HG03039 (cell line): ENCODE results near the gene GRAP2.
"Not testable (repeated sequence)": the region's sequence is repeated elsewhere in the genome, so short reads cannot be mapped to it uniquely, and the experiment has no call there.

Source experiments
- ATAC-seq: cut with Tn5 transposase; IDR thresholded peaks from one replicate; pipeline ENCODE4 v1.9.1; 2021; ENCODE audit warnings: mild to moderate bottlenecking, moderate library complexity; ENCODE audit not compliant: unreplicated experiment

The GRAP2 gene

DNA sequence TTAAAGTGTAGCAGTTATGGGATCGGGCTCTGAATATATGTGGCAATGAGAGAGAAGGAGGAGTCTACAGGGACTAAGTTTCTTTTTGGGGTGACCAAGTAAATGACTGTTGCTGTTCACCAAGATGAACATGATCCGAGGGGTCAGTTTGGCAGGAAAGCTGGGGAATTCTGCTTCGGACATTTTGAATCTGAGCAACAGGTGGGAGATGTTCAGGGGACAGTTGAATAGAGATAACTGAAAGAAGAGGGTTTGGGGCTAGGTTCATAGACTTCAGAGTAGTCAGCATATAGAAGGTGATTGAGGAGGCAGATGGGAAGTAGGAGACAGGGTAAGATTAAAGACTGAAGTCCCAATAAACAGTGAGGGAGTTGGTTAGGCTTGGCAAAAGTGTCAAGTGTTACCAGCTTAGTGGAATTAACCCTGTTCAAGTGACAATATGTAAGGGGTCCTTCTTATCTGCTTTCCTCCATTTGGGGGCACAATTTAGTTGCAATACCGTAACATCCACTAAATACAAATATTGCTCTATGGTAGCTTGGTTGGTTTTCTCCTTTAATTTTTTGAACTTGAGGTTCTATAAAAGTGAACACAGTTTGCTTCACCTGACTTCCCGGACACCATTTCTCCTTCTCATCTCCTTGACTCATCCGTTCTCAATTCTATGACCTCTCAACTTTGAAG lies 4.4 kb upstream of the GRAP2 start:
- ATAC-seq = no peak

DNA sequence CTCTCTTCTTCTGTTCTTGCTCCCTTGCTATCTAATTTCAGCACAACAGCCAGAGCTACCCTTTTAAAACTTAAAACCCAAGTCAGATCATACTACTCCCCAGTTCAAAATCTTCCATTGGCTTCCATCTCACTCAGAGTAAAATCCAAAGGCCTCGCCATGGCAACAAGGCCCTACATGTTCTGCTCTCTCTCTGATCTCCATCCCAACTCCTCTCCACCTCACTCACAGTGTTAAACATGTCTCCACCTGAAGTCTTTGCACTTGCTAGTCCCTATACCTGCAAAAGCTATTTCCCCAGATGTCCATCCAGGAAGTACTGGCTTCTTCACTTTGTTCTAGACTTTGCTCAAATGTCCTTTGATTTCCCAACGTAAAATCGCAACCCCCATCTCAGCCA lies 3.0 kb upstream of the GRAP2 start:
- no peak for ATAC-seq

DNA sequence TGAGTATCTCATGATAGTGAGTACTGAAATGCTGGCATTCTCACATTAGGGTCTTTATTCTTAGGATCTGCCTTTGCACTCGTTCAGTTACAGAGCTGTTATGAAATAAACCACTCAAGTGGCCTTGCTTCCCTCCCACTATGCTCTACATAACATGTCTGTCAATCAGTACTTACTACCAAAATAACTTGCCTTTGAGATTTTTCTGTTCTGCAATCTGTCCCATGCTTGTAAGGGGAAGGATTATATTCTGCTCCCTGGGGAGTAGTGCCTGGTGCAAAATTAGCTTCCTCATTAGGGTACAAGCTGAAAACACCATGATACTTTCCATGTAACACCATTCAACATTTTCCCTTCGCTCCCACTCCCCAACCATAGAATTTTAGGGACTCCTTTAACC lies 1.9 kb upstream of the GRAP2 start:
- ATAC-seq = no peak

DNA sequence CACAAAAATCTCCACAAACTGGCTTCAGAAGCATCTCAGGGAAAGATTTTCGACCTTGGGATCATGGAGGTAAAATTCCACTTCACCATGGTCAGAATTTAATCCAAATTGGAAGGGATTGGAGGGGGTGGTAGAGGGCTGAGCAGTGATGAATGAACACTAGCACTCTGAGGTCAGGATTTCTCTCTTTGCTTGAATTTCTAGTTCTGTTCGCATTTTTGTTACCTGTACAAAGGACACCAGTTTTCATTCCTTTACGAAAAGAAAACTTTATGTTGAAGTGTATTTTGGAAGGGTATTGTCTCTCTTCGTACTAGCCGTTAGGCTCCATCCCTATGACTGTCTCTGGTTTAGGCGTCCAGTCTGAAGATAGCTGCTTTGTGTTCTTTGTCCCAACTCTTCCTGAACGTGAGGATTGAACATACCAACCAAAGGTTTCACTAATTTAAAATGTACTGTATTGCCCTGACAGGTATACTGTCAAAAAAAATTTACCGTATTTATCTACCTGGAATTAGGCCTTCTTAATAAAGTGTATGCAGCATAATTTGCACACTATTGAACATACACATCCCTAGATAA lies 772 bp downstream of the GRAP2 start:
- no peak for ATAC-seq

DNA sequence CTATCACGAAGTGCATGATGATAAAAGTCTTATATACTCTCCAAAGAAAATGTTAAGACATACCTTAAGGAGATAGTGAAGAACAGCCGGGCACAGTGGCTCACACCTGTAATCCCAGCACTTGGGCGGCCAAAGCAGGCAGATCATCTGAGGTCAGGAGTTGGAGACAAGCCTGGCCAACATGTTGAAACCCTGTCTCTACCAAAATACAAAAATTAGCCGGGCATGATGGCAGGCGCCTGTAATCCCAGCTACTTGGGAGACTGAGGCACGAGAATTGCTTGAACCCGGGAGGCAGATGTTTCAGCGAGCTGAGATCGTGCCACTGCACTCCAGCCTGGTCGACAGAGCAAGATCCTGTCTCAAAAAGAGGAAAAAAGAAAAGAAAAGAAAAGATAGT lies 3.1 kb downstream of the GRAP2 start:
- ATAC-seq = not testable (repeated sequence)

DNA sequence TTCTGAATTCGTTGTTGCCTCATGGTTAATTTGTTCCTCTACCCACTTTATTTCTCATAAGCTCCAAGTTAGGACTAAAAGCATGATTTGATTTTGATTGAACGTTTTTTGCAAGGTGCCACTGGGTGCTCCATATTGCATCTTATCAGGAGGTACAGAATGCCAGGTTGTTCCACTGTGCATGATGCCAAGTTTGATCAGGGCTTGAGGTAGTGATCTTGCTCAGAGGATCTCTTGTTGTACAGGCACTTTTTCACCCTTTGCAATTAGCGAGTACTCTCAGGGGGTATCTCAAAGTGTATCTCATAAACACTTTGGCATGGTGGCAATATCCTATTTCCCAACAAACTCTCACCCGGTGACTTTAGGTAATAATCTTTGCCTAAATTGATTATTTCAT lies 4.0 kb downstream of the GRAP2 start:
- no peak for ATAC-seq

DNA sequence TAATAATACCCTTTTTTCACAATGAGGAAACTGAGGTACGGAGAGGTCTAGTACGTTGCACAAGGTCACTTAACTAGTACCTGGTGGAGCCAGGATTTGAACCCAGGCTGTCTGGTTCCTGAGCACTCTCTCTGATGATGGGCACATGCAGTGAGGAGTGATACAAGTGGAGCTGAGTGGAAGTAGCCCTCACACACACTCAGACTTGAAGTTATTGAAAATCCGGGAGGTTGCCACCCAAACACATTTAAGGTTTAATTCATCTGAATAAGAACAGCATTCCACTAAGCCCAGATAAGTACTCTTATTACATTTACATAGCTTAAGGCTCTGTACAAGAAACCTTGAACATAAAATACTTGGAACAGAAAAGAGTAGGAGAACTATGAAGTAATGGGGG lies 4.8 kb downstream of the GRAP2 start:
- no peak for ATAC-seq

DNA sequence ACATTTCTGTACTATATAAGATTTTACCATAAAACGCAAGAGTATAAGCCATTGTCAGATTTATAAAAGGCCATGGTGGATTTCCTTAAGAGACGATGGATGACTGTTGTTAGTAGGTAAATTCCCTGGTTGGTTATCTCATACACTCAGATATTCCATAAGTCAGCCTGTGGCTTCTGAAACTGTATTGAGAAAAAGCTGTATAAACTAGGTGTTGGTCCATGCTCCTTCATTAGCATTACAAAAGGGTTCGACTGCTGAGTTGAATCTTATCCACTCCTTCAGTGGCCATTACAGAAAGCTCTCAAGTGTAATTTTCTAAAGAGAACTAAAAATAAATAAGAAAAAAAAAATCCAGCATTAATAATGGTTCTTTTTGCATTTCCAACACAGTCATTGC lies 5.3 kb downstream of the GRAP2 start:
- no peak for ATAC-seq

DNA sequence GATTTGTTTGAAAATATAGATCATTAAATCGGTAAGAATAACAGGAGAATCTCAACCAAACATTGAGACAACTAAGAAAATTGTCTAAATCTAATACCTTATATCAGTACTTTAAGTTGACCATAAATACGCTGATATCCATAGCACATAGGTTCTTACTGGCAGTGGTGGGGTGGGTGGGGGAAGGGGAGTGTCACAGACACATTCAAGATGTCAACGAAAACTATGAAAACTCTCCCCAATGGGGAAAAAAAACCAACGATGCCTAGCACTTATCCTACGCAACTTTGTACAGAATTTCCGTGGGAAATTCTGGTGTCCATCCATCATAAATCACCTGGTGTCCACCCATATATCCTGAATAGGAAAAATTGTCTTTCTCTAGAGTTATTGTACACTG lies 6.2 kb downstream of the GRAP2 start:
- ATAC-seq = no peak

DNA sequence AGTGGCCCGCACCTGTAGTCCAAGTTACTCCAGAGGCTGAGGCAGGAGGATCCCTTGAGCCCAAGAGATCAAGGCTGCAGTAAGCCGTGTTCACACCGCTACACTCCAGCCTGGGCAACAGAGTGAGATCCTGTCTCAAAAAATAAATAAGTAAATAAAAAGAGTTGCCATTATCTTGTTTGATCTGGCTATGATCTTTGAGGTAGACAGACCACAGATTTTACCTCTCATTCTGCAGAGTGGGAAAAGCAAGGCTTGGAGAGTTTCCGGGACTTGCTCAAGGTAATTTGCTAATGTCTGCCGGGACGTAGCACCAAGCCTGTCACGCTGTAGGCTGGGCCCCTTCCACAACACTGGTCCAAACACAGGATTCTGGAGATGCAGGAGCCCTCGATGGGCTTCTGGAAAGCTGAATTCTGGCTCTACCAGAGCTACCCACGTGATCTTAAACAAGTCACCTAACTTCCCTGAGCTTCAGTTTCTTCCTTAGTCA lies 6.8 kb downstream of the GRAP2 start:
- no peak for ATAC-seq

DNA sequence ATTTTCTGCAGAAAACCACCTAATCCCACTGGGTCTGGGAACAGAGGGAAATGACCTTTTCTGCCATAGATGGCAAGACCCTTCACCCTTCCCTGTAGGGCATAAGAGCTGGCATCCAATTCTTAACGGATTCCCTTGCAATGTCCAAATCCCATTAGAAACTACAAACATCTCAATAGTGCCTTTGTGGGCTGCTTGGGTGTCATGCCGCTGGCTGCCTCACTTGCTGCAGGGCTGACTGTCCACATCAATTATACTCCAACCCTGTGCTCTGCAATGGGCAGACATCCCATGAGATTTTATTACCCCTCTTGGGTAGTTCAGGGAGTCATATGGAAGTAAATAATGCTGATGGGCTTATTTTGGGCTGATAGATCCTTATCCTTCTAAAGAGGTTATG lies 7.3 kb downstream of the GRAP2 start:
- ATAC-seq = no peak

DNA sequence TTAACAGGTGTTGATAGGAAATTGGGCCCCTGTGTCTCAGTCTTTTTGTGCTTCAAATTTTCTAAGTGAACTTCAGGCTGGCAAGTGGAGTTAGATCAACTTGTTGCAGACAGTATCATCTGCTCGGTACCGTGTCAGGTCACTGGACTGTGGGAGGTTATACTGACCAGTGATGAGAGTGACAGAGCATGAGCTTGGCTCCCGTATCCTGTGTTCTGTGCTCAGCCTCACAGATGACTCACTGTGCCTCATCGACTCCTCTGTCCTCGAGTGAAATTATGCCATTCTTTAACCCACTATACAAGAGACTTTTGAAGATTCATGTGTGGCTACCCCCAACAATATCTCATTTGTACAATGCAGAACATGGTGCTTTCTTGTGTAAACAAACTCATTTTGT lies 7.9 kb downstream of the GRAP2 start:
- ATAC-seq = no peak

DNA sequence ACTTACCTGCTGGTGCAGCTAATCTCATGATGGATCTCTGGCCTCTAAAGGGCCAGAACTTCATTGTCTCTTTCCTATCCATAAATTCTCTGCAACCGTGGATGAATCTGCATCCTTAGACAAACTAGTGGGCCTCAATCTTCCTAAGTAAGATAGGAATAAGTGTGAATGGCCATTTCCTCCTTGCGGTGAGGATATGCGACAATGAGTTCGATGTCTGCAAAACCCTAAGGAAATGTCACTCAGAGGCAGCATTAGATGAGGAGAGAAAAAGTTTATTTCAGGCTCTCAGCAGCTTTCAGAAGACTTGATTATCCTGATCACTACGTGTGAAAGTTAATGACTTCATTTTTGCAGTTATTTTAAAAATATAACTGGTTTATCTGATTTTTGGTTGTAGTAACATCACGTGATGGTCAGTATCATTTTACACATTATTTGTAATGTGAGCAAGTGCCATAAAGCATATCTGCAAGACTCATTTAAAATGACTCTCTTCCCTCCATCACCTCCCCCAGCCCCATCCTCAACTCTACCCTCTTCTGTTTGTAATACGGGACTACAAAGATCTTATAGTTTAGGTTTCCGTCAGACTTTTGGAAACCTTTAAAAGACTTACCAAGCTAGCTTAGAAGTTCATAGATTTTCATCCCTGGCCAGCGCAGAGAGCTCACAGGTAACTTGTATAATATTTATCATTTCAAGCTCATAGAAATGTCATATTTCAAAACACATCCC lies 10.2 kb downstream of the GRAP2 start:
- ATAC-seq = no peak

DNA sequence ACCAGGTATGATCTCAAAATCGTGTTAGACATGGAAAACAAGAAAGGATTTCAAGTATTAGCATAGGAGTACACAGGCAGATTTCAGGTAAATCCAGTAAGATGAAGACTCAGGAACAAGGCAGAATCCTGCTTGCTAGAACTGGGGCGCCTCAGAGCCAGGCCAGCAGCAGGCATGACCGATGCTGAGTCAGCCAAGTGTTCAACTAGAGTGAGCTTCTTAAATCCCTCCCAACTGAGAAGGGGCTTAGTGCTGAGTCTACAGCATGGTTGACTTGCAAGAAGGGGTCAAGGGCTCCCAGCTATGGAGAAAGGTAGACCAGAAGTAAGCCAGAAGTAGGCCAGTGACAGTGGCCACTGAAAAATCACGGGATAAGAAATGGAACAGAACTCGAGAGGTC lies 12.4 kb downstream of the GRAP2 start:
- no peak for ATAC-seq

DNA sequence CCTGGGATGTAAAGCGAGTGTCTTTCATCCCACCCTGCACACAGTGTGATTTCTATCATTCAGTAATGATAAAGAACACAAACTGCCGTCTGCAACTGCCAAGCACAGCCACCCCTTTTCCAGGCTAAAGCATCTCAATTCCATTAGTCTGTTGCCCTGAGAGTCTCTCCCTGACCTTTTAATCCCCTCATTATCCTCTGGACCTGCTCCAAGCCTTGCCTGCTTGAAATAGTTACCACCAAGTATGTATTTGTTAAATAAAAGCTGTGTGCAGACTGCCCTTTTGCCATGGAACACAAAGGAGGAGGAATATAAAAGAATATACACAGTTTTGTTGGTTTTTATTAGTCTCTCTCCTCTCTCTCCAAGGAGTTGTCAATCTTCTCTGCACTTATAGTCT lies 13.0 kb downstream of the GRAP2 start:
- no peak for ATAC-seq

DNA sequence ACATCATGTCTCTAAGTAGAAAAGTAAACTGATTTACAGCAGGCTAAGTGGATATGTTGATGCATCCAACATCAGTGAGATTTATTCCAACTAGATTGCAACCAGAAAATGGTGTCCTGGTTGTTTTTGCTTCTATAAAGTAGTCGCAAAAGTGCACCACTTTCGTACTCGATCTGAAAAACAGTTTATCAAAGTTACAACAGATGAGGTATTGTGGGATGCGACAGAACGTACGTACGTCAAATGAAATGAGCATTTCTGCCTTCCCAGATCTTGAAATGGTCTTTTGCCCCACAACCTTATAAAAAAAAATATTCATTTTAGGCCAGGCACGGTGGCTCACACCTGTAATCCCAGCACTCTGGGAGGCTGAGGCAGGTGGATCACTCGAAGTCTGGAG lies 13.7 kb downstream of the GRAP2 start:
- ATAC-seq = no peak

DNA sequence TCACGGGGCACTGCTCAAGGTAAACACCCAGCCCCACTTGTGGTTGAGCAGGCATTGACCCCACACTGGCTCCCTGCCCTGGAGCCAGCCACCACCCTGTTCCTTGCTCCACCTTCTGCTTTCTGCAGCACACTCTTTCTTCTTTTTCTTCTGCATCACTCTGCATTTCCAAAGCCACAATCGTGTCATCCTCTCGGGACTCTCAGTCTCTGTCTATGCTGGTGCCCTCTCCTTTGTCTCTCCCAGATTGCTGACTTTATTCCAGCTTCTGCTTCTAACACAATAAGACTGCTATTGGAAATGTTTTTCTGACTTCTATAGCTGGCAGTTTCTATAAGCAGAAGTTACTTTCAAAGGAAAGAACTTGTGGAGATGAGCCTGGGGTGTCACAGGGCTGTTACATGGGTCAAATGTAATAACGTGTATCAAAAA lies 14.4 kb downstream of the GRAP2 start:
- no peak for ATAC-seq

DNA sequence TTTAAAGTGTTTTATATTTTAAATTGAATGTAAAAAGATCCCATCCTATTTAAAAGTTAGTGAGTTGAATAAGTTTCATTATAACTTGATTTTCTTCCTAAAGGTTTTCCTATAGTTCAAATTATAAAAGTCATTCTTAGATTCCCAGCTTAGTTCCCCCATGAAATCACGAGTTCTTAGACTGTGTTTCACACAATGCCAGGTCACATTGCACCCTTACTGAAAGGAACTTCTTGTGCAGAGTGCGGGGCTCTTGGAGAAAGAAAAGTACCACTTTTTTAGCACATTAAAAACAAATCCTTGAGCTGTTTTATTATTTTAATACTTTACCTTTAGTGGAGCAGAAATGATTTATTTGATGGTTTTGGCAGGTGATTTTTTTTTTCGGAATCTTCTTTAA lies 15.6 kb downstream of the GRAP2 start:
- ATAC-seq = no peak

DNA sequence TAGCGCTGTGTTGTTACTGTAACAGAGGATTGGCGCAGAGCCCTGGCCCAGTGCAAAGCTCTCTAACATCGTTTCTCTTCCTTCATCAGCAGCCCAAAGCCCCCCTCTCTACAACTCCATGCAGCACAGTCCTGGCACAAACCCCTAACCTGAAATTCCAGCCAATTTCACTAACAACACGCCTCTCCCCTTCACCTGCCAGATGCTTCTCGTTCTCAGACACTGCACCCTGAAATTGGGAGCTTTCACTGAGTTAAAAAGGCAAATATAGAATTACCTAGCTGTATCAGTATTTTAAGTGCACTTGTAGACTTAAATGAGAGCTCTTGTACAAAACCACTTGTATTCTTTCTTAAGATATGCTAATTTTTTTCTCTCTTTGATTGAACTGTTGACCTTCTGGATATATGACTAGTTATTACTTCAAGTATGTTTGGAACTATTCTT lies 16.3 kb downstream of the GRAP2 start:
- no peak for ATAC-seq

DNA sequence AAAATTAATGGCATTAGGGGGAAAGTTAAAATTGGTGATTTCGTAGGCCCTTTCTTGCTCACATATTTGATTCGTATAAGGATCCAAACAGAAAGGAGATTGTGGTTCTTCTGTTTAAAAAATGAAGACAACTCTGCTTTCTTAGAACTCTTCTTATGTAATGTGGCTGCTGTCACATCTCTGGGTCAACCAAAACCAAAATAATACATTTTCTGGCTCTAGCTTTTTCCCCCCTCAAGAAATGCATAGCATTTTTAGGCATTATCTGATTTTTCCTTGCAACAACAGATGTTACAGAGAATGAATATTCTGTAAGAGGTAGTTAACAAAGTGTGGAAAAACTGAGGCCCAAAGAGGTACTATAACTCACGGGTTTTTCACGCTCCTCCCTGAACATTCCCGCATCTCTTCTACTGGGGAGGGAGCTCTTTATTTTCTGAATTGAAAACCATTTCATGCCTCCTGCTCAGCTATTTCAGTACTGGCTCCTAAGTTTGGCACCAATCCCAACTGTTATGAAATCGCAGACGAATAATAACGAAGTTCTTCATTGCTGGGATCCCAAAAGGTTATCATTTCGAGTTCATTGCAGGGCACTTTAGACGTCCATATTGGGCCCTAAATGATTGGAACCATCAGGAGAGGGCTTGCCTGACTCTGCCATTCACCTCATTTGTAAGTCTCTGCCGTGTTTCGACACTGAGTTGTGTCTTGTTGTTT lies 17.1 kb downstream of the GRAP2 start:
- no peak for ATAC-seq

DNA sequence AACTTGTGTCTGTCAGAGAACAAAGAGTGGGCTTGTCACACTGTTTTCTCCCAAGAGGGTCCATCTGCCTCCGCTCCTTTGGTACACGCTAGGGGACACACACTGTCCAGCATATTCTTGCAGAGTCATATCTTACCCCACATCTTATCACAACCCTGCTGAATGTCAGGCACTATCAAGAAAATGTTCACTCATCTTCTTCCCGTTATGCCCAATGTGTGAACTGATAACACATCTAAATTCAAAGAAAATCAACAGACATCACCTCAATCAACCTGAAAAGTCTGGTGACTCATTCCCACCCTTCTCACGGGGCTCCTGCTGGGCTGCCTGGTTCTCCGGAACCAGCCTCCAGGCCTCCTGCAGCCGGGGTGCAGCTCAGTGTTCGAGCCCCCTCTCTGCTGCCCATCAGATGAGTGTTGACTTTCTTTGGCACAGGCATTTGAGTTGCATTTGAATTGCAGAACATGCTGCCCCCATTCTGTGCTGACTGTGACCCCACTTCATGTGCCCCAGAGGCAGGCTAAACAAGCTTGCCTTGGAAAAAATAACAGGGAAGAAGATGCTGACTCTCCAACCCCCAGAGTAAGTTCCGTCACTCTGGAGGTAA lies 19.4 kb downstream of the GRAP2 start:
- ATAC-seq = no peak
